Right ventricle myocardium inferior (tissue), 1 donor: ENCODE data around the gene FOXI1. TPM values are rescaled to one million over a fixed set of nuclear protein-coding genes. Genes with fewer than 3 reads are reported as not detected.

Experiments used
- ATAC-seq: fragments of 200-7000 bp; cut with Tn5 transposase; one replicate; pipeline ENCODE4 v1.9.1; 2020; ENCODE audit warnings: mild to moderate bottlenecking, moderate library complexity
- DNase-seq: peaks from one replicate; pipeline ENCODE4 v3.0.0; 2021; ENCODE audit errors: missing footprints
- intact Hi-C: fragments of 100-400 bp; cut with DNase I; formaldehyde crosslinking; loops from one replicate; pipeline ENCODE4 v1.11.0; 2022
- long read RNA-seq: library from polyadenylated mRNA; unstranded; transcript quantifications from one replicate; pipeline ENCODE4 v2.0.0, GENCODE V29; 2021
- total RNA-seq: library from RNA; stranded (reverse); fragmentation: NEBNext Ultra II Directional; extraction: Animal tissue kit (Norgen Biotek cat#: 25700); gene quantifications from one replicate; pipeline ENCODE4 v1.2.1, GENCODE V29; 2021
- donor health status: DM: no; HTN: yes; CAD: no; lungs with severe emphysema.

FOXI1 gene
- not detected for total RNA-seq
- long read RNA-seq, result 0 reads

- no peak for ATAC-seq
- intact Hi-C loops, result loop anchor here (10.0 kb wide), 1 partner anchor 319 kb away; no protein-coding TSS in a partner anchor
- no peak for DNase-seq
Measured at GRCh38 chr5:170105642-170106611, at the start of gene FOXI1. Gene FOXI1 (plus strand): TSS chr5:170105897. CDS start chr5:170105958, 61 bp downstream.

- ATAC-seq, result no peak
- no peak for DNase-seq
- intact Hi-C loops, result no loop called here
Measured at GRCh38 chr5:170056561-170057267, 49.0 kb upstream of the FOXI1 start.

GRCh38 chr5:170057311-170057710 is 48.4 kb upstream of the FOXI1 start:
- intact Hi-C loops, result no loop called here
- ATAC-seq (no peak), DNase-seq (no peak)

- no peak for ATAC-seq
- intact Hi-C loops, result no loop called here
- DNase-seq, result no peak
Measured at GRCh38 chr5:170059221-170059620, 46.5 kb upstream of the FOXI1 start.

GRCh38 chr5:170067152-170067551 is 38.5 kb upstream of the FOXI1 start:
- ATAC-seq, result no peak
- intact Hi-C loops, result no loop called here
- no peak for DNase-seq

GRCh38 chr5:170067574-170068170 is 38.0 kb upstream of the FOXI1 start:
- intact Hi-C loops, result no loop called here
- DNase-seq, result no peak
- no peak for ATAC-seq

- intact Hi-C loops, result no loop called here
- DNase-seq (no peak), ATAC-seq (no peak)
Measured at GRCh38 chr5:170069512-170069911, 36.2 kb upstream of the FOXI1 start.

GRCh38 chr5:170070556-170071412 is 34.9 kb upstream of the FOXI1 start:
- intact Hi-C loops, result loop anchor here (2.0 kb wide), 1 partner anchor 368 kb away; no protein-coding TSS in a partner anchor
- peak; percentile 48 for ATAC-seq
- no peak for DNase-seq

- ATAC-seq, result no peak
- DNase-seq, result no peak
- intact Hi-C loops, result loop anchor here (2.0 kb wide), 1 partner anchor 369 kb away; no protein-coding TSS in a partner anchor
Measured at GRCh38 chr5:170071748-170072147, 33.9 kb upstream of the FOXI1 start.

- intact Hi-C loops, result no loop called here
- DNase-seq (no peak), ATAC-seq (no peak)
Measured at GRCh38 chr5:170075696-170076095, 30.0 kb upstream of the FOXI1 start.

GRCh38 chr5:170076211-170076610 is 29.5 kb upstream of the FOXI1 start:
- DNase-seq, result no peak
- intact Hi-C loops, result no loop called here
- ATAC-seq, result no peak

GRCh38 chr5:170076739-170077138 is 29.0 kb upstream of the FOXI1 start:
- DNase-seq, result no peak
- no peak for ATAC-seq
- intact Hi-C loops, result no loop called here

- ATAC-seq (no peak), DNase-seq (no peak)
- intact Hi-C loops, result no loop called here
Measured at GRCh38 chr5:170077526-170077925, 28.2 kb upstream of the FOXI1 start.

- ATAC-seq (no peak), DNase-seq (no peak)
- intact Hi-C loops, result no loop called here
Measured at GRCh38 chr5:170078458-170078857, 27.2 kb upstream of the FOXI1 start.

GRCh38 chr5:170078931-170079330 is 26.8 kb upstream of the FOXI1 start:
- intact Hi-C loops, result no loop called here
- ATAC-seq (no peak), DNase-seq (no peak)

- DNase-seq, result no peak
- ATAC-seq, result no peak
- intact Hi-C loops, result no loop called here
Measured at GRCh38 chr5:170080217-170080616, 25.5 kb upstream of the FOXI1 start.

- DNase-seq, result no peak
- ATAC-seq, result no peak
- intact Hi-C loops, result no loop called here
Measured at GRCh38 chr5:170080786-170081445, 24.8 kb upstream of the FOXI1 start.

GRCh38 chr5:170081616-170082015 is 24.1 kb upstream of the FOXI1 start:
- intact Hi-C loops, result no loop called here
- DNase-seq (no peak), ATAC-seq (no peak)
